GM19324 (cell line): ENCODE measurements around the gene NOC4L.

Experiments
- ATAC-seq: cut with Tn5 transposase; IDR thresholded peaks from one replicate; pipeline ENCODE4 v1.9.1; 2021; ENCODE audit warnings: mild to moderate bottlenecking, moderate library complexity; ENCODE audit not compliant: unreplicated experiment, low FRiP score

NOC4L gene

DNA sequence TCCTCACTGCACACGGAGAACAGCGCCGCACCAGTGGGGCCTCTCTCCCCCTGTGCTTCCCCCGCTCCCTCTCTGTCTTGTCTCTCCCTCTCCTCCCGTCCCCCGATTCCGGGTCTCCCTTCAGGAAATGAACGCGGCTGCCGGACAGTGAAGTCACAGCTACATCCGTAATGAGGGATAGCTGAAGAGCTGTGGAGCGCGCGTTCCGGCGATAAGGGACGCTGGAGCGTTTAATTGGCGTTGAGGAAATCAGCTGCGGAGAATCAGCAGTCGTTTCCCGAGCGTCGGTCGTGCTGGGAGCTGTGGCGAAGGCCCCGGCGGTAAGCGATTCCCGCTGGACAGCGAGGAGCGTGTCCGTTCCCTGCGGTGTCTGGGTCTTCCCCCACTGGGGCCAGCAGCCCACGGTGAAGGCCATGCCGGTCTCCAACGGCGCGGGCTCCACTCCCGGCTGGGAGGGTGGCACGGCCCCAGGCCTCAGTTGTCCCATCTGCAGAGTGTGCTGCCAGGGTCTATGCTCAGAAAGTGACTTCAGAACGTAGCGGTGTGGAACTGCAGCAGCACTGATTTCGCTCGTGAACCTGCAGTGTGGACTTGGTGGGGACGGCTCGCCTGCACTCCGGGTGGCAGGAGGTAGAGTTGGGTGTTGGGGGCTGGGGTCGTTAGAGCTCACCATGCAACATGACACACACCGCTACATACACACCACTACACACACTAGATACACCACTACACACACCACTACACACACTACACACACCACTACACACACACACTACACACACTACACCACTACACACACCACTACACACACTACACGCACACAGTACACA, 10.9 kb downstream of the NOC4L start:
- ATAC-seq, result no peak

DNA sequence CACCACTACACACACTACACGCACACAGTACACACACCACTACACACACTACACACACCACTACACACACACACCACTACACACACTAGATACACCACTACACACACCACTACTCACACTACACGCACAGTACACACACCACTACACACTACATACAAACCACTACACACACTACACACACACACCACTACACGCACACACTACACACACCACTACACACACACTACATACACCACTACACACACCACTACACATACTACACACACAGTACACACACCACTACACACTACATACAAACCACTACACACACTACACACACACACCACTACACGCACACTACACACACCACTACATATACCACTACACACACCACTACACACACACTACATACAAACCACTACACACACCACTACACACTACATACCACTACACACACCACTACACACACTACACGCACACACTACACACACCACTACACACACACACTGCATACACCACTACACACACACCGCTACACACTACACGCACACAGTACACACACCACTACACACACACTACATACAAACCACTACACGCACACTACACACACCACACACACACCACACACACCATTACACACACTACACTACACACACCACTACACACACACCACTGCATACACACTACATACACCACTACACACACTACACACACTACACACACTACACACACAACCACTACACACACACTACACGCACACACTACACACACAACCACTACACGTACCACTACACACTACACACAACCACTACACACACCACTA, 11.7 kb downstream of the NOC4L start:
- ATAC-seq, result no peak

DNA sequence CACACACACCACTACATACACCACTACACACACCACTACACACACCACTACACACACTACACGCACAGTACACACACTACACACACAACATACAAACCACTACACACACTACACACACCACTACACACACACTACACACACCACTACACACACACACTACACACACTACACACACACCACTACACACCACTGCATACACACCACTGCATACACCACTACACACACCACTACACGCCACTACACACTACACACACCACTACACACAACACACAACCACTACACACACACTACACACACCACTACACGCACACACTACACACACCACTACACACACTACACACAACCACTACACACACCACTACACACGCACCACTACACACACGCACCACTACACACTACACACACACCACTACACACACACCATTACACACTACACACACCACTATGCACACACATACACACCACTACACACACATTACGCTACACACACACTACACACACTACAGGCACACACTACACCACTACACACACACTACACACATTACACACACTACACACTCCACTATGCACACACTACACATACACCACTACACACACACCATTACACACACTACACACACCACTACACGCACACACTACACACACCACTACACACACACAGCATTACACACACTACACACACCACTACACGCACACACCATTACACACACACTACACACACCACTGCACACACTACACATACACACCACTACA, 12.5 kb downstream of the NOC4L start:
- no peak for ATAC-seq

DNA sequence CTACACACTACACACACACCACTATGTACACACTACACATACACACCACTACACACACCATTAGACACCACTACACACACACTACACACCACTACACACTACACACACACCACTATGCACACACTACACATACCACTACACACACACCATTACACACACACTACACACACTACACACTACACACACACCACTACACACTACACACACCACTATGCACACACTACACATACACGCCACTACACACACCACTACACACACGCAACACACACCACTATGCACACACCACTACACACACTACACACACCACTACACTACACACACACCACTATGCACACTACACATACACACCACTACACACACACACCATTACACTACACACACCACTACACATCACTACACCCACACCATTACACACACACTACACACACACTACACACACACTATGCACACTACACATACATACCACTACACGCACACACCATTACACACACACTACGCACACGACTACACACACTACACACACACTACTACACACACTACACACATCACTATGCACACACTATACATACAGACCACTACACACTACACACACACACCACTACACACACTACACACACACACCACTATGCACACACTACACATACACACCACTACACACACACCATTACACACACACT, 13.6 kb downstream of the NOC4L start:
- no peak for ATAC-seq

DNA sequence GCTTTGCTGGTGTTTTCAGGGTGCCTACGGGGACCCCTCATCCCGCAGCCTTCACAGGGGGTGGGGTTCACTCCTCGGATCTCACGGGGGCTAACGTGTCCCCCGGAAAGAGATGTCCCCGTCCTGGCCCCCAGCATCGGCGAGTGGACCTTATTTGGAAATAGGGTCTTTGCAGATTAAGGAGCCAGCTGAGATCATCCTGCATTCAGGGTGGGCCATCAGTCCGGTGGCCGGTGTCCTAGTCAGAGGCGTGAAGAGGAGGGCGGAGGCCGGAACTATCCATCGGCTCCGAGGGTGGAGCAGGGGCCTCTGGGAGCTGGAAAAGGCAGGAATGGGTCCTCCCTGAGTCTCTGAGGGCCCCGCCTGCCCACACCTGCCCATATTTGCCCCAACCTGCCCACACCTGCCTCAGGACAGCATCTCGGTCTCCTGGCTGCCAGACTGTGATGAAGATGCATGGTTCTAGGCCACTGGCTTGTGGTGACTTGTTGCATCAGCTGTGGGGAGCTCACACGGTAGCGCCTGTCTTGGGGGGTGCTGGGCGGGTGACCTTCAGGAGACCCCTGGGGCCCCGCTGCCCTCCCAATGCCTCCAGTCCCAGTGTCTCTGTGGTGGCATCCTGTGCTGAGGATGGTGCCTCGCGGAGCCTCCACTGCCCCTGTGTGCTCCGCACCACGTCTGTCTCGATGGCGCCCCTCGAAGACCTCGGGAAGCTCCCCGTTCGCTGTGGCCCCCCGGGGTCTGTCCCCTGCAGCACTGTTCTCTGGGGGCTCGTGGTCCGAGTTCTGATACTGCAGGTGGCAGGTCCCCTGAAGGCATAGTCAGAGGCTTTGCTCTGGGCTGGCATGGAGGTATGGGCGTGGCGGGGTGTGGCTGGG, 14.7 kb downstream of the NOC4L start:
- no peak for ATAC-seq

DNA sequence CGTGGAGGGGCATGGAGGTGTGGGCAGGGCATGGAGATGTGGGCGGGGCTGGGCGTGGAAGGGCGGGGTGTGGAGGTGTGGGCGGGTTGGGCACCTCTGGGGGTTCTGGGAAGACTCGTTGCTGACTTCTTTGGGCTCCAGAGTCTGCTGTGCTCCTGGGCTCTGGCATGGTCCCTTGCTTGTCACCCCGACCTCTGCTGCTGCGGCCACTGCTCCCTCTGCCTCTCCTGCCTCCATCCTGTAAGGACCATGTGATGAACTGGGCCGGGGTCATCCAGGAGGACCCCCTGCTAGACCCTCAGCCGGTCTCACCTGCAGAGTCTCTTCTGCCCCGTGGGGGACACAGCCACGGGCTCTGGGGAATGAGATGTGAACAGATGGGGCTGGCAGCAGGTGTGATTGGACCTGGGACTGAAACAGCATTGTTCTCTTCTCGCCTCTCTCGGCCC, 15.3 kb downstream of the NOC4L start:
- ATAC-seq, result no peak

DNA sequence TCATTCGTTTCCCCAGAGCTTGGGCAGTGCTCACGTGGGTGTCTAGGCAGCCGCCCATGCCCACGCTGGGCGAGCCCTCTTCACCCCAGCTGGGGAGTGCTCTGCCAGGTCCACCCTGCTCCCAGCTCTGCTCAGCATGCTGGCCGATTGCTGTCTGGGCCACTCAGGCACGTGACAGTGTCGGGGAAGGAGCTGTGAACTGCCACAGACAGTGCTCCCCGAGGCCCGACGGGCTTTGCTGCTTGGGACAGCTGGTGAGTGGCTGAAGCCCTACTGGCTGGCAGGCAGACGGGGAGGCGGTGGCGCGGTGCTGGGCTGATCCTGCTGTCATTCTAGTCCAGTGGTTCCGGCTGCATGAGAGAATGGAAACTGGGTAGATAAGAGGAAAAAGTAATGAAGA, 15.8 kb downstream of the NOC4L start:
- no peak for ATAC-seq

DNA sequence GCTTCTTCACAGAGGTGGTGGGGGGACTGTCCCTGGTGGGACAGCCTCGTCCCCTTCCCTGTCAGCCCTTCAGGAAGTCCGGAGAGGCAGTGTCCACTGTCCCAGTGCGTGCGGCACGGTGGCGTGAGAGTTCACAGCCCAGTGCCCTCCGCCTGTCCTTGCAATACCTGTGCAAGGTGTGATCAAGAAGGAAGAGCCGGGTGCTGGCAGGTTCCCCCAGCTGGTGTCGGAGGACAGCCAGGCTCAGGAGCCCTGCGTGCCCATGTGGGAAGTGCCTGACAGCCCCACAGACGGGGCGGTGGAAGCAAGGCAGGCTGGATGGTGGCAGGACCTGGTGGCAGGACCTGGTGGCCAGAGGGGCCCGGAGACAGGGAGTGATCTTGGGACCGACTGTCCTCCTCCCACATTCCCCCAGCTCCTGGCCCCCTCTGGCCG, 16.4 kb downstream of the NOC4L start:
- no peak for ATAC-seq

DNA sequence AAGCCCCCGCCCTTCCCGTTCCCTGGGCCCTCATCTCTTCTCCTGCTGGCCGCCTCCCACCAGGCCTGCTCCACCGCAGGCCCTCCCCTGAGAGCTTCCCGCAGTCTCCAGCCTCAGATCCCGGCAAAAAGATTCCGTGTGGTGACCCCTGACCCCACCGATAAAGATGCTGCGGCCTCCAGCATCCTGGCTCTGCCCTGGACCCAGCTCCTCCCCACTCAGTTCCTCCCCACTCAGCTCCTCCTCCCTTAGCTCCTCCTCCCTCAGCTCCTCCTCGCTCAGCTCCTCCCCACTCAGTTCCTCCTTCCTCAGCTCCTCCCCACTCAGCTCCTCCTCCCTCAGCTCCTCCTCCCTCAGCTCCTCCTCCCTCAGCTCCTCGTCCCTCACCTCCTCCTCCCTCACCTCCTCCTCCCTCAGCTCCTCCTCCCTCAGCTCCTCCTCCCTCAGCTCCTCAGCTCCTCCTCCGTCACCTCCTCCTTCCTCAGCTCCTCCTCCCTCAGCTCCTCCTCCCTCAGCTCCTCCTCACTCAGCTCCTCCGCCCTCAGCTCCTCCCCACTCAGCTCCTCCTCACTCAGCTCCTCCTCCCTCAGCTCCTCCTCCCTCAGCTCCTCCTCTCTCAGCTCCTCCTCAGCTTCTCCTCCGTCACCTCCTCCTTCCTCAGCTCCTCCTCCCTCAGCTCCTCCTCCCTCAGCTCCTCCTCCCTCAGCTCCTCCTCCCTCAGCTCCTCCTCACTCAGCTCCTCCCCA, 17.0 kb downstream of the NOC4L start:
- no peak for ATAC-seq

DNA sequence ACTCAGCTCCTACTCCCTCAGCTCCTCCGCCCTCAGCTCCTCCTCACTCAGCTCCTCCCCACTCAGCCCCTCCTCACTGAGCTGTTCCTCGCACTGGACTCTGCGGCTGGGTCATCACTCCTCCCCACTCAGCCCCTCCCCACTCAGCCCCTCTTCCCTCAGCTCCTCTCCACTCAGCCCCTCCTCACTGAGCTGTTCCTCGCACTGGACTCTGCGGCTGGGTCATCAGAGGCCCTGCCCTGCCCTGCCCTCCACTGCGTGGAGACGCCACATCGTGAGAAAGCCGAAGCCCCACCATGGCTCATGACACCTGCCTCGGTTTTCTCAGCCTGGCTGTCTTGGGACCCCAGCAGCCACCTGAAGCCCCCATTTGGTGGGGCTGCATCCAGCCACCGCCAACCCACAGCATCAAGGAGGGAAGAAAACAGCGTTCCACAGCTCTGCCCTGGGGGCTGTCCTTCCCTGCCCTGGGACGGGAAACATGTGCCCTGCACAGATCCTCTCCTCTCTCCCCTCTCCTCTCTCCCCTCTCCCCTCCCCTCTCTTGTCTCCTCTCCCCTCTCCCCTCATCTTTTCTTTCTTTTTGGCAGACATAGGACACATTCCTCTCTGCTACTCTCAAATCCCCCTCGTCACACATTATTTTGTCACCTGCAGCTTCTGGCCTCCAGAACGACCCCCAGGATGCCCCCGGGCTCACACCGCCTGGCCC, 17.7 kb downstream of the NOC4L start:
- ATAC-seq, result no peak

DNA sequence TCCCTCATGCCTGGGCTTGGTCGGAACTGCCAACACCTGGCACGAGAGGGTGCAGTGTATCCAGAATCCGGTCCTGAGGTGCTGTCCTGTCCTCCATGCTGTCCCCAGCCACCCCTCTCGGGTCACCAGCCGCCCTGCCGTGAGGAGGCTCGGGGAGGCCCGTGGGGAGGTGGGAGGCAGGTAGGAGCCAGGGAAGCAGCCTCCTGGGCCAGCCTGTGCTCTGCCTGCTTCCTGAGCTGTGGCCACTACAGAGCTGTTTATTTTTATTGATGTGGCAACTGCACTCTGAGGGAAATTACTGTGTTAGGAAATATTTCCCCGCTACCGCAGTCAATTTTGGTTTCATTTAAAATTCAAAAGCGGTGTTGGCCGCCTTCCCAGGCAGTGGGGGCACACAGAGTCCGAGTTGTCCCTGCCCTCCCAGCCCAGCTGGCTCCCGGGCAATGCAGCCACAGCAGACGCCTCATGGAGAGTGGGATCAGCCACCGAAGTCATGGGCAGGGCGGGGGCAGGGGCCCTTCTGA, 18.3 kb downstream of the NOC4L start:
- no peak for ATAC-seq

DNA sequence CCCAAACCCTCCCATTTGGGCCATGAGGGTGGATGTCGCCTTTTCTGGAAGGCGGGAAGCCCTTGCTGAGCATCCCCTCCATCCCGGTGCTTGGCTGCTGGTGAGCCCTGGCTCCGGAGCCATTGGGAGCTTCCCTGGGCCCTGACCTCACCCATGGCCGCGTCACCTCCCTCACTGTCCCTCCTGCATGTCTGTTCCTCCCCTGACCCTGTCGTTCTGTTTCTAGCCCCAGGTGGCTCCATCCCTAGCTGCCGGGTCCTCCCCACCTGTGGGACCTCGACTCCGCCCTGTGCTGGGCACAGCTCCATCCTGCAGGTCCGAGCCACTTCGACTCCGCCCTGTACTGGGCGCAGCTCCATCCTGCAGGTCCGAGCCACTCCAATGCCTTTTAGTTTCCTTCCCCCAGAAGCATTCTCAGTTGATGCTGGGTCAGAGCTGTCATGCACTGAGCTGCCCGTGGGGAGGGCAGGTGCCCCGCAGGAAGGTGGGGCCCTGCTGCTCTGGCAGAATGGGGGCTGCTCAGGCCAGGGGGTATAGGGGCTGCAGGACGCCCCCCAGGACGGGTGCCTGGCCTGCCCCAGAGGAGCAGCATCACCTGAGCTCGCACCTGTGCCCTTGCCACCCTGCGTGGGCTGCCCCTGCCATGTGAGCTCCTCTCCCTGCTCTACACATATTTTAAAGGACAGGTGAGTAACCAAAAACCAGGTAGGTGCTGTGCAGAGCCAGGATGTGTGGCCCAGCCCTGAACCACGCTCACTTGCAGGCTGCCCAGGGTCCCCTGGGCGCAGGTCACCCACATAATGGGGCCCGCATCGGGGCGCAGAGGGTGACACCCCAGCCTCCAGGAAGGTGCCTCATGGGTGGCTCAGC, 19.0 kb downstream of the NOC4L start:
- no peak for ATAC-seq

DNA sequence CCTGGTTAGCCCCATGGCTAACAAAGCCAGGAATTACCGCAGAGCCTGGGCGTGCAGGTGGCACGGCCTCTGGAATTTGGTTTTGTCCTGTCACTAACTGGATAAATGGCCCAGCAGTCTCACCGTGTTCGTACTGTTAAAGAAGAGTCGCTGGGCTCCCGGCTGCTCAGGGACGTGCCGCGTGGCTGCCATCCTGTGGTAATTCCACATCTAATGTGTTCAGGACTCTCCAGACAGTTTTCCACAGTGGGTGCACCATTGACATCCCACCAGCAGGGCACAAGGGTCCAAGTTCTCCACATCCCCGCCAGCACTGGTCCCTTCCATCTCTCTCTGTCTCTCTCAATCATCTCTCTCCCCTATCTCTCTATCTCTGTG, 19.6 kb downstream of the NOC4L start:
- no peak for ATAC-seq

DNA sequence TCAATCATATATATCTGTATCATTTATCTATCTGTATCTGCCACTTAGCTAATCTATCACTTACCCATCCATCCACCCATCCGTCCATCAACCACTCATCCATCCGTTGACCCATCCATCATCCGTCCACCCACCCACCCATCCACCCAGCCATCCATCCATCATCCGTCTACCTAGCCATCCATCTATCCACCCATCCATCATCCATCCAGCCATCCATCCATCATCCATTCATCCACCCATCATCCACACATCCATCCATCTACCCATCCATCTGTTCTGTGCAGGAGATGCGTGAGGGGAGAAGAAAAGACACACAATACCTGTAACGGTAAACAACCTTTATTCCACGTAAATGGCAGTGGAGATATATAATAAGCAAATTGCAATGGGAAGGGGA, 20.2 kb downstream of the NOC4L start:
- no peak for ATAC-seq

DNA sequence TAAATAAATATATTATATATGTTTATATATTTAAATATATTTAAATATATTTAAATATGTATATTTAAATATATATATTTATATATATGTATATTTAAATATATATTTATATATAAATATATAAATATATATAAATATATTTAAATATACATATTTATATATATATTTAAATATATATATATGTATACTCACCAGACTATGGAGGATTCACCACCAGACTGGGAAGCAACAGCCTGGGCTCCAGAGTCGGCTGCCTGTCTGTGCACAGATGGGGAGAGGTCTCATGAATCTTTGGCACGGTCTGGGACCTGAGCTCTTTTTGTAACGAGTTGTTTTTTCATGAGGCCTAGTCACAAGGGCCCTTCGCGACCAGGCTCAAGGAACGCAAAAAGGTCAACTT, 21.3 kb downstream of the NOC4L start:
- no peak for ATAC-seq

DNA sequence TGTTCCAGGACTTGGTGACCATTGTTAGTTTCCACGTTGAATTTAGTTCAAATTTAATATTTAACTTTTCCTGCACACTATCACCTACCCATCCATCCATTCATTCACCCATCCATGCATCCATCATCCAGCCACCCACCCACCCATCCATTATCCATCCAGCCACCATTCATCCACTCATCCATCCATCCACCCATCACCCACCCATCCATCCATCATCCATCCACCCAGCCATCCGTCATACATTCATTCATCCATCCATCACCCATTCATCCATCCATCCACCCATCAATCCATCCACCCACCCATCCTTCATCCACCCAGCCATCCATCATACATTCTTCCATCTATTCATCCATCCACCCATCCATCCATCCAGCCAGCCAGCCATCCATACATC, 21.8 kb downstream of the NOC4L start:
- ATAC-seq, result no peak
